ENCODE results near the gene C13orf42.
"Not testable (repeated sequence)": the region's sequence is repeated elsewhere in the genome, so short reads cannot be mapped to it uniquely, and the experiment has no call there.

C13orf42 gene

GRCh38 chr13:51111174-51111573, at the start of gene C13orf42:
C13orf42 (minus strand) TSS chr13:51111274; CDS start chr13:51111209, 65 bp downstream.
- DNase-seq, result no peak

GRCh38 chr13:51158880-51159518, 47.9 kb upstream of the C13orf42 start:
- DNase-seq, result no peak

GRCh38 chr13:51158365-51158764, 47.3 kb upstream of the C13orf42 start:
- no peak for DNase-seq

GRCh38 chr13:51156648-51157047, 45.6 kb upstream of the C13orf42 start:
- DNase-seq, result no peak

- no peak for DNase-seq
These were observed 44.9 kb upstream of the C13orf42 start for GRCh38 chr13:51155776-51156515.

- no peak for DNase-seq
These were observed 44.1 kb upstream of the C13orf42 start for GRCh38 chr13:51155161-51155560.

- DNase-seq, result no peak
These were observed 43.0 kb upstream of the C13orf42 start for GRCh38 chr13:51154029-51154555.

GRCh38 chr13:51153527-51153926, 42.5 kb upstream of the C13orf42 start:
- no peak for DNase-seq

- DNase-seq, result no peak
These were observed 41.6 kb upstream of the C13orf42 start for GRCh38 chr13:51152701-51153100.

GRCh38 chr13:51151463-51151862, 40.4 kb upstream of the C13orf42 start:
- DNase-seq, result no peak

GRCh38 chr13:51148952-51149573, 38.0 kb upstream of the C13orf42 start:
- no peak for DNase-seq

- no peak for DNase-seq
These were observed 37.3 kb upstream of the C13orf42 start for GRCh38 chr13:51148223-51148951.

GRCh38 chr13:51147732-51148131, 36.7 kb upstream of the C13orf42 start:
- no peak for DNase-seq

GRCh38 chr13:51146667-51147066, 35.6 kb upstream of the C13orf42 start:
- DNase-seq, result no peak

GRCh38 chr13:51137250-51137649, 26.2 kb upstream of the C13orf42 start:
- no peak for DNase-seq

GRCh38 chr13:51136276-51136980, 25.4 kb upstream of the C13orf42 start:
- DNase-seq, result no peak

GRCh38 chr13:51134763-51135365, 23.8 kb upstream of the C13orf42 start:
- DNase-seq, result no peak

GRCh38 chr13:51130348-51130747, 19.3 kb upstream of the C13orf42 start:
- DNase-seq, result no peak

- DNase-seq, result peak; percentile 18 to 19
These were observed 14.6 kb upstream of the C13orf42 start for GRCh38 chr13:51125495-51126226.

- DNase-seq, result no peak
These were observed 11.9 kb upstream of the C13orf42 start for GRCh38 chr13:51122868-51123566.

- not testable (repeated sequence) for DNase-seq
These were observed 9.8 kb upstream of the C13orf42 start for GRCh38 chr13:51120873-51121272.

All from stimulated activated CD4-positive, alpha-beta T cell treated with anti-CD3 and anti-CD28 coated beads, Interleukin-4, amount 100 ng/mL, for 4 hours (primary cell).